ENCODE results near the gene DOCK2. TPM values are rescaled to one million over a fixed set of nuclear protein-coding genes. Genes with fewer than 3 reads are reported as not detected.

Gene DOCK2
- total and polyA plus RNA-seq, 8 donors: 0.73 to 15.6 (median 1.7) TPM

DNA sequence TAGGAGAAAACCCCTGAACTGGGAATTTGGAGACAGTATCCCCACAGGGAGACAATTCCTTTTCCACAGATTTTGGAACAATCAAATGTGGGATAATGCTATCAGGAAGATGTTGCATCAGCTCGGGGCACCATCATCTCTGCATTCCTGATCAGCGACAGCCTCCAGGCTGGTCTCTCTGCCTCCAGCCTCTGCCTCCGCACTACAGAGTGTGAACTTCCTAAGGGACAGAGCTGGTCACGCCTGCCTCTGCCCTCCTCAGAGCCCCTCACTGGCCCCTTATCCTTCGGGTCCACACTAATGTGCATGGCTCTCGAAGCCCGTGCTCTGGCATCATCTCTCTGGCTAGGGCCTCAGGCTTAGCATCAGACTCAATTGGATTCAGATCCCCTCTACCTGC, 477.2 kb downstream of the DOCK2 start:
- no peaks in the 10 kb centered on the region for H3K4me1 ChIP-seq
- H3K36me3 ChIP-seq: no peaks in the 10 kb centered on the region
- 64 to 72% methylated on average over 7 of the region's 7 CpGs for WGBS, 2 donors
- no peak for FAIRE-seq
- no peaks in the 10 kb centered on the region for H3K9me3 ChIP-seq
- H3K27ac ChIP-seq: no peak overlapping the region
- ATAC-seq: no peak
- DNase-seq: no peak
- H3K27me3 ChIP-seq: no peaks in the 10 kb centered on the region
- TF ChIP-seq, protein P1, sequence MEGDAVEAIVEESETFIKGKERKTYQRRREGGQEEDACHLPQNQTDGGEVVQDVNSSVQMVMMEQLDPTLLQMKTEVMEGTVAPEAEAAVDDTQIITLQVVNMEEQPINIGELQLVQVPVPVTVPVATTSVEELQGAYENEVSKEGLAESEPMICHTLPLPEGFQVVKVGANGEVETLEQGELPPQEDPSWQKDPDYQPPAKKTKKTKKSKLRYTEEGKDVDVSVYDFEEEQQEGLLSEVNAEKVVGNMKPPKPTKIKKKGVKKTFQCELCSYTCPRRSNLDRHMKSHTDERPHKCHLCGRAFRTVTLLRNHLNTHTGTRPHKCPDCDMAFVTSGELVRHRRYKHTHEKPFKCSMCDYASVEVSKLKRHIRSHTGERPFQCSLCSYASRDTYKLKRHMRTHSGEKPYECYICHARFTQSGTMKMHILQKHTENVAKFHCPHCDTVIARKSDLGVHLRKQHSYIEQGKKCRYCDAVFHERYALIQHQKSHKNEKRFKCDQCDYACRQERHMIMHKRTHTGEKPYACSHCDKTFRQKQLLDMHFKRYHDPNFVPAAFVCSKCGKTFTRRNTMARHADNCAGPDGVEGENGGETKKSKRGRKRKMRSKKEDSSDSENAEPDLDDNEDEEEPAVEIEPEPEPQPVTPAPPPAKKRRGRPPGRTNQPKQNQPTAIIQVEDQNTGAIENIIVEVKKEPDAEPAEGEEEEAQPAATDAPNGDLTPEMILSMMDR (IDR thresholded peaks at IDR 0.05): no peak
- intact Hi-C loops (cut with DNase I): no loop called here
- H3K4me3 ChIP-seq: no peak overlapping the region

DNA sequence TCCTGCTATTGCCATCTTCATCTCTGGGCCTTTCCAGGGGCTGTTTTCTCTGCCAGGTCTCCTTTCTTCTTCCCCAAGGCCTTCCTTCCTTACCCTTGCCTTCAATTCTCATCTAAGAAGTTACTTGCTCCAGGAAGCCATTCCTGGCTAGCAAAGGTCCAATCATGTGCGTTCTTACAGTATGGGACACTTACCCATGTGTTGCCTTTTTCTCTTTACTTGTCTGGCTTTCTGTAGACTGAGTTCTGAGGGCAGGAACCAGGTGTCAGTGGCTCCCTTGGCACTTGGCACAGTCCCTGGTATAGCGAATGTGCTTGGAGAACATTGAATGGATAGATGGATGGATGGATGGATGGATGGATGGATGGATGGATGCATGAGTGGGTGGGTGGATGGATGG, 478.9 kb downstream of the DOCK2 start:
- no peaks in the 10 kb centered on the region for H3K9me3 ChIP-seq
- WGBS, 2 donors: 57 to 82% methylated on average over 2 of the region's 2 CpGs
- intact Hi-C loops (cut with DNase I): no loop called here

DNA sequence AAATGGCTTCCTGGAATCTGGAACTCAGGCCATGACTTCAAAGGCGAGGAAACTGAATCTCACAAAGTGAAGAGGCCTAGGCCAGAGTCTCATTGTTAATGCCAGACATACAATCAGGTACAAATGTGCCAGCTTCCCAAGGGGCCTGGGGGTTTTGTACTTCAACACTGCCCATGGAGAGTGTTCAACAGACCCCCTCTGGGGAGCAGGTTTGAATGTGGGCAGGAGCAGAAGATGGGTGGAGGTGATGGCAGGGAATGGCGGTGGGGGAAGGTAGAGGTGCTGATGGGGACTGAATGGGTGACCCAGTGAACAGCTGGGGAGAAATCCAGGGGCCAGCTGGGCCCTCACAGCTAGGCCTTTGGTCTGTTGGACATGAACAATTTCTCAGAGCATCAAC, 480.7 kb downstream of the DOCK2 start:
- TF ChIP-seq, protein P1 (IDR thresholded peaks at IDR 0.05): no peak
- Histone ChIP-seq H3K9me3 (no peaks in the 10 kb centered on the region), H3K27ac (no peak overlapping the region), H3K4me1 (no peaks in the 10 kb centered on the region), H3K36me3 (no peaks in the 10 kb centered on the region), H3K4me3 (no peak overlapping the region), H3K27me3 (no peaks in the 10 kb centered on the region)
- DNase-seq (no peak), FAIRE-seq (no peak), ATAC-seq (no peak)
- intact Hi-C loops (cut with DNase I): no loop called here
- WGBS, 2 donors: 75 to 85% methylated on average over 2 of the region's 2 CpGs

More for the DNA sequence above, 478.9 kb downstream of the DOCK2 start:
- FAIRE-seq: no peak
- TF ChIP-seq, protein P1 (IDR thresholded peaks at IDR 0.05): no peak
- H3K27me3 ChIP-seq: no peaks in the 10 kb centered on the region
- H3K36me3 ChIP-seq: no peaks in the 10 kb centered on the region
- no peaks in the 10 kb centered on the region for H3K4me1 ChIP-seq
- H3K27ac ChIP-seq: no peak overlapping the region
- no peak overlapping the region for H3K4me3 ChIP-seq
- ATAC-seq: no peak
- no peak for DNase-seq

DNA sequence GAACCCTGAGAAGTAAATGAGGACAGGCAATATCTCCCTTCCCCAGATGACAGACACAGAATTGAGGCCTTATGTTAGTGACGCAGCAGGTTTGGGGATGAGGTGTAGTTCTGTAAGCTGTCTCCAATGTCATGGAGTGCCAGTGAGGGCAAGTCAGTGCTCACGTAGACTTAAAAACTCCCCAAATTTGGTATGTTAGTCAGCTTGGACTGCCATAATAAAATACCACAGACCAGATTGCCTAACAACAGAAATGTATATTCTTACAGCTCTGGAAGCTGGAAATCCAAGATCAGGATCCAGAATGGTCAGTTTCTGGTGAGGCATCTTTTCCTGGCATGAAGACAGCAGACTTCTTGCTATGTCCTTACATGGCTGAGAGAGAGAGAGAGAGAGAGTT, 483.5 kb downstream of the DOCK2 start:
- no peaks in the 10 kb centered on the region for H3K36me3 ChIP-seq
- no peaks in the 10 kb centered on the region for H3K27me3 ChIP-seq
- ATAC-seq: no peak
- DNase-seq: no peak
- no peak overlapping the region for H3K4me3 ChIP-seq
- WGBS, 2 donors: 90 to 92% methylated on average over 2 of the region's 2 CpGs
- no peak for FAIRE-seq
- intact Hi-C loops (cut with DNase I): no loop called here
- no peak overlapping the region for H3K27ac ChIP-seq
- H3K4me1 ChIP-seq: no peaks in the 10 kb centered on the region
- TF ChIP-seq, protein P1 (IDR thresholded peaks at IDR 0.05): no peak
- no peaks in the 10 kb centered on the region for H3K9me3 ChIP-seq

DNA sequence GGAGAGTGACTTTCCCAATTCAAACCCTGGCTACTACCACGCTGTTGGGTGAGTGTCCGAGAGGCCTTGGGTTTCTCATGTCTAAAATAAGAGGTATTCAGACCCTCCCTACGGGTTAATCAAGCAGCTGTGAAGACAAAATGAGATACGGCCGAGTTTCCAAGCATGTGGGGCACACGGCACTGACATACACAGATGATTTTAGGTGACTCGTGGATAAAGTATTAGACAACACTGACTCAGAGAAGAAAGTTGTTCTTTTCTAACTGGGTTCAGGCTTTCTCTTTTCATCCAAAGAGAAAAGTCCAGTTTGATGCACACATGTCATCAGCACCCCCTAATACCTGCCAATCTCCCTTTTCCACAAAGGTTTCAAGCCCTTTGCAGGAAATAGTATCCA, 484.2 kb downstream of the DOCK2 start:
- intact Hi-C loops (cut with DNase I): no loop called here
- FAIRE-seq (no peak), DNase-seq (no peak), ATAC-seq (no peak)
- no peak overlapping the region for H3K27ac ChIP-seq
- H3K4me1 ChIP-seq: no peaks in the 10 kb centered on the region
- 59 to 67% methylated on average over 7 of the region's 7 CpGs for WGBS, 2 donors
- H3K36me3 ChIP-seq: no peaks in the 10 kb centered on the region
- H3K27me3 ChIP-seq: no peaks in the 10 kb centered on the region
- no peak overlapping the region for H3K4me3 ChIP-seq
- TF ChIP-seq, protein P1 (IDR thresholded peaks at IDR 0.05): no peak
- no peaks in the 10 kb centered on the region for H3K9me3 ChIP-seq
